Measurements from ENCODE around the gene INVS.

GRCh38 chr9:100170556-100170955 lies 71.5 kb downstream of the INVS start:
- no peak for TF ChIP-seq CTCF (IDR thresholded peaks at IDR 0.05)
- TF ChIP-seq POLR2AphosphoS5 (IDR thresholded peaks at IDR 0.05), result no peak
